ENCODE measurements around the gene SUGCT.

The SUGCT gene

GRCh38 chr7:40747856-40748255 lies 613.1 kb downstream of the SUGCT start:
- in situ Hi-C loops (cut with HindIII; ENCODE audit: low sequenced_read_pairs): no loop called here

GRCh38 chr7:40749877-40750276 lies 615.1 kb downstream of the SUGCT start:
- in situ Hi-C loops (cut with HindIII; ENCODE audit: low sequenced_read_pairs): no loop called here

GRCh38 chr7:40753455-40753854 lies 618.6 kb downstream of the SUGCT start:
- in situ Hi-C loops (cut with HindIII; ENCODE audit: low sequenced_read_pairs): no loop called here

- in situ Hi-C loops (cut with HindIII; ENCODE audit: low sequenced_read_pairs): no loop called here
These were observed 620.6 kb downstream of the SUGCT start for GRCh38 chr7:40755438-40755837.

- in situ Hi-C loops (cut with HindIII; ENCODE audit: low sequenced_read_pairs): no loop called here
These were observed 622.3 kb downstream of the SUGCT start for GRCh38 chr7:40757109-40757508.

- in situ Hi-C loops (cut with HindIII; ENCODE audit: low sequenced_read_pairs): no loop called here
These were observed 623.8 kb downstream of the SUGCT start for GRCh38 chr7:40758590-40758989.

GRCh38 chr7:40760293-40760964 lies 625.6 kb downstream of the SUGCT start:
- in situ Hi-C loops (cut with HindIII; ENCODE audit: low sequenced_read_pairs): no loop called here

- in situ Hi-C loops (cut with HindIII; ENCODE audit: low sequenced_read_pairs): no loop called here
These were observed 626.2 kb downstream of the SUGCT start for GRCh38 chr7:40760987-40761386.

GRCh38 chr7:40761762-40762560 lies 627.2 kb downstream of the SUGCT start:
- in situ Hi-C loops (cut with HindIII; ENCODE audit: low sequenced_read_pairs): no loop called here

GRCh38 chr7:40763319-40764287 lies 628.8 kb downstream of the SUGCT start:
- in situ Hi-C loops (cut with HindIII; ENCODE audit: low sequenced_read_pairs): no loop called here

GRCh38 chr7:40765639-40766038 lies 630.8 kb downstream of the SUGCT start:
- in situ Hi-C loops (cut with HindIII; ENCODE audit: low sequenced_read_pairs): no loop called here

GRCh38 chr7:40772096-40772495 lies 637.3 kb downstream of the SUGCT start:
- in situ Hi-C loops (cut with HindIII; ENCODE audit: low sequenced_read_pairs): no loop called here

GRCh38 chr7:40773656-40774055 lies 638.9 kb downstream of the SUGCT start:
- in situ Hi-C loops (cut with HindIII; ENCODE audit: low sequenced_read_pairs): no loop called here

- in situ Hi-C loops (cut with HindIII; ENCODE audit: low sequenced_read_pairs): loop anchor here (5.0 kb wide), 2 partner anchors 49 to 81 kb away; no protein-coding TSS in a partner anchor
These were observed 641.1 kb downstream of the SUGCT start for GRCh38 chr7:40775877-40776276.

GRCh38 chr7:40777730-40778312 lies 643.0 kb downstream of the SUGCT start:
- in situ Hi-C loops (cut with HindIII; ENCODE audit: low sequenced_read_pairs): loop anchor here (5.0 kb wide), 2 partner anchors 51 to 79 kb away; no protein-coding TSS in a partner anchor

- in situ Hi-C loops (cut with HindIII; ENCODE audit: low sequenced_read_pairs): no loop called here
These were observed 645.7 kb downstream of the SUGCT start for GRCh38 chr7:40780460-40780859.

GRCh38 chr7:40782836-40783235 lies 648.0 kb downstream of the SUGCT start:
- in situ Hi-C loops (cut with HindIII; ENCODE audit: low sequenced_read_pairs): no loop called here

GRCh38 chr7:40784176-40784575 lies 649.4 kb downstream of the SUGCT start:
- in situ Hi-C loops (cut with HindIII; ENCODE audit: low sequenced_read_pairs): no loop called here

GRCh38 chr7:40786909-40787308 lies 652.1 kb downstream of the SUGCT start:
- in situ Hi-C loops (cut with HindIII; ENCODE audit: low sequenced_read_pairs): no loop called here

- in situ Hi-C loops (cut with HindIII; ENCODE audit: low sequenced_read_pairs): no loop called here
These were observed 658.3 kb downstream of the SUGCT start for GRCh38 chr7:40793132-40793531.

- in situ Hi-C loops (cut with HindIII; ENCODE audit: low sequenced_read_pairs): no loop called here
These were observed 660.8 kb downstream of the SUGCT start for GRCh38 chr7:40795607-40796006.

Data from endothelial cell of hepatic sinusoid (primary cell).